ENCODE results near the gene PDE6A.

- TF ChIP-seq NFE2L1 (CRISPR knock-in tag; IDR thresholded peaks at IDR 0.05) (no peak), KAT7 (CRISPR knock-in tag; IDR thresholded peaks at IDR 0.05; ENCODE audit: borderline replicate concordance) (no peak), NFYB (CRISPR knock-in tag; conservative IDR thresholded peaks at IDR 0.05; ENCODE audit: low read depth) (no peak), ETV6 (CRISPR knock-in tag; IDR thresholded peaks at IDR 0.05) (no peak)
Observed at GRCh38 chr5:149956685-149957084, 12.1 kb upstream of the PDE6A start.

Measured in WTC11 (cell line).